Small intestine (tissue), 7 donors: Measurements from ENCODE around the gene RCOR1. TPM values are rescaled to one million over a fixed set of nuclear protein-coding genes. Genes with fewer than 3 reads are reported as not detected.
"Not testable (repeated sequence)": the region's sequence is repeated elsewhere in the genome, so short reads cannot be mapped to it uniquely, and the experiment has no call there.

Experiments used
- DNase-seq, 2 donors: peaks; one replicate each; pipeline versions ENCODE4 v3.0.0 to v3.0.0-alpha.2; 2013
- FAIRE-seq: peaks from 2 replicates; lab custom pipeline; 2012; peaks lifted over from hg19 to GRCh38; lab: Jason Lieb, UNC
- H3K27ac ChIP-seq, 3 donors: one replicate each; pipeline ENCODE4 v1.5.1; 2013; ENCODE audit warnings: low read length in 2 of 3, mild to moderate bottlenecking in 2 of 3, control low read depth in 1 of 3, inconsistent platforms in 1 of 3, low read depth in 1 of 3, moderate library complexity in 1 of 3
- H3K27me3 ChIP-seq, 3 donors: one replicate each; pipeline ENCODE4 v1.6.1; 2013; ENCODE audit warnings: low read length in 3 of 3, inconsistent platforms in 1 of 3; ENCODE audit not compliant: control insufficient read depth in 3 of 3, insufficient read depth in 3 of 3
- H3K36me3 ChIP-seq, 3 donors: one replicate each; pipeline ENCODE4 v1.6.1; 2013; ENCODE audit warnings: low read length in 3 of 3, inconsistent platforms in 1 of 3, low read depth in 1 of 3, mild to moderate bottlenecking in 1 of 3, moderate library complexity in 1 of 3; ENCODE audit not compliant: control insufficient read depth in 3 of 3, insufficient read depth in 2 of 3
- H3K4me1 ChIP-seq, 3 donors: one replicate each; pipeline ENCODE4 v1.6.1; 2013; ENCODE audit warnings: low read length in 2 of 3, inconsistent platforms in 1 of 3, low read depth in 1 of 3, mild to moderate bottlenecking in 1 of 3, moderate library complexity in 1 of 3; ENCODE audit not compliant: control insufficient read depth in 3 of 3, insufficient read depth in 2 of 3
- H3K4me3 ChIP-seq, 3 donors: one replicate each; pipeline ENCODE4 v1.5.1; 2013; ENCODE audit warnings: low read length in 3 of 3, control low read depth in 1 of 3, inconsistent platforms in 1 of 3, low read depth in 1 of 3, mild to moderate bottlenecking in 1 of 3, moderate library complexity in 1 of 3
- H3K9me3 ChIP-seq, 2 donors: one replicate each; pipeline ENCODE4 v1.6.1; 2013; ENCODE audit warnings: low read depth in 1 of 2, low read length in 1 of 2; ENCODE audit not compliant: control insufficient read depth in 2 of 2, insufficient read depth in 1 of 2
- WGBS, 3 donors: extraction: QIAGEN DNeasy Blood & Tissue Kit; methylation state at CpG; one replicate each; pipeline ENCODE4 v1.1.7; 2013; 5-methylcytosine and 5-hydroxymethylcytosine counted together
- polyA plus RNA-seq, 4 donors: library from polyadenylated mRNA; stranded (reverse) in 3 of 4; unstranded in 1 of 4; fragments of 200-250 nt in 3 of 4; fragments of 120-200 nt in 1 of 4; gene quantifications; one replicate each; pipeline versions ENCODE4 v1.2.1 to v1.2.3, GENCODE V29; 2013
- donor health status: healthy with polysubstance abuse.
- donor health status: control.
- donor health status: control.
- donor health status: Bipolar disorder and iron deficiency.
- donor health status: healthy.

Gene RCOR1
- polyA plus RNA-seq, 4 donors = 9.2 to 22.6 (median 12.3) TPM

- Histone ChIP-seq H3K27ac (peak overlapping the region in 1 of 3 donors; percentile 45), H3K36me3 (no peaks in the 10 kb centered on the region), H3K4me3 (no peak overlapping the region), H3K4me1 (peaks cover 0 to 10% (median 2%) of the 10 kb centered on the region in 3 donors), H3K27me3 (no peaks in the 10 kb centered on the region), H3K9me3 (no peaks in the 10 kb centered on the region)
- 86 to 87% (median 86%) methylated on average over 15 of the region's 15 CpGs for WGBS, 3 donors
- DNase-seq (no peak), FAIRE-seq (no peak)
Observed at GRCh38 chr14:102575160-102575845, 17.1 kb upstream of the RCOR1 start.

DNA sequence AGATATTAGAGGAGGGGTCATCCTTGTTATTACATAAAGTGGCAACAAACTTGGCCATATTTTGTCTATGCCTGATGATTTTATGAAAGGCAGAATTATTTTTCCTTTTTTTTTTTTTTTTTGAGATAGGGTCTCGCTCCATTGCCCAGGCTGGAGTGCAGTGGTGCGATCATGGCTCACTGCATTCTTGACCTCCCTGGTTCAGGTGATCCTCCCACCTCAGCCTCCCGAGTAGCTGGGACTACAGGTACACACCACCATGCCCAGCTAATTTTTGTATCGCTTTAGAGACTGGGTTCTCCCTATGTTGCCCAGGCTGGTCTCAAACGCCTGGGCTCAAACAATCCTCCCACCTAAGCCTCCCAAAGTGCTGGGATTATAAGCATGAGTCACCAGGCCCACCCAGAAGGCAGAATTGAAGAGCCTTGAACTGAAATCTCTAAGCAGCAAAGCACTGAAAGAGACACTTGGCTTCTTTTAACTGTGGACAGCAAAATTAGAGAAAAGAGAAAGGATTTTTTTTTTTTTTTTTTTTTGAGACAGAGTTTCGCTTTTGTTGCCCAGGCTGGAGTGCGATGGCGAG, 16.5 kb upstream of the RCOR1 start:
- not testable (repeated sequence) for H3K27ac ChIP-seq, H3K9me3 ChIP-seq, H3K27me3 ChIP-seq, H3K4me3 ChIP-seq, DNase-seq, H3K36me3 ChIP-seq, FAIRE-seq, H3K4me1 ChIP-seq
- 85 to 89% (median 89%) methylated on average over 7 to 8 of the region's 8 CpGs for WGBS, 3 donors

- H3K27ac ChIP-seq = no peak overlapping the region
- no peak for FAIRE-seq
- no peak for DNase-seq
- H3K4me3 ChIP-seq = no peak overlapping the region
- 79 to 83% (median 80%) methylated on average over 7 of the region's 7 CpGs for WGBS, 3 donors
- H3K4me1 ChIP-seq = peaks cover 0 to 10% (median 2%) of the 10 kb centered on the region in 3 donors
- no peaks in the 10 kb centered on the region for H3K9me3 ChIP-seq
- no peaks in the 10 kb centered on the region for H3K27me3 ChIP-seq
- peaks cover 0 to 5% (median 0%) of the 10 kb centered on the region in 3 donors for H3K36me3 ChIP-seq
Observed at GRCh38 chr14:102578821-102579220, 13.6 kb upstream of the RCOR1 start.

DNA sequence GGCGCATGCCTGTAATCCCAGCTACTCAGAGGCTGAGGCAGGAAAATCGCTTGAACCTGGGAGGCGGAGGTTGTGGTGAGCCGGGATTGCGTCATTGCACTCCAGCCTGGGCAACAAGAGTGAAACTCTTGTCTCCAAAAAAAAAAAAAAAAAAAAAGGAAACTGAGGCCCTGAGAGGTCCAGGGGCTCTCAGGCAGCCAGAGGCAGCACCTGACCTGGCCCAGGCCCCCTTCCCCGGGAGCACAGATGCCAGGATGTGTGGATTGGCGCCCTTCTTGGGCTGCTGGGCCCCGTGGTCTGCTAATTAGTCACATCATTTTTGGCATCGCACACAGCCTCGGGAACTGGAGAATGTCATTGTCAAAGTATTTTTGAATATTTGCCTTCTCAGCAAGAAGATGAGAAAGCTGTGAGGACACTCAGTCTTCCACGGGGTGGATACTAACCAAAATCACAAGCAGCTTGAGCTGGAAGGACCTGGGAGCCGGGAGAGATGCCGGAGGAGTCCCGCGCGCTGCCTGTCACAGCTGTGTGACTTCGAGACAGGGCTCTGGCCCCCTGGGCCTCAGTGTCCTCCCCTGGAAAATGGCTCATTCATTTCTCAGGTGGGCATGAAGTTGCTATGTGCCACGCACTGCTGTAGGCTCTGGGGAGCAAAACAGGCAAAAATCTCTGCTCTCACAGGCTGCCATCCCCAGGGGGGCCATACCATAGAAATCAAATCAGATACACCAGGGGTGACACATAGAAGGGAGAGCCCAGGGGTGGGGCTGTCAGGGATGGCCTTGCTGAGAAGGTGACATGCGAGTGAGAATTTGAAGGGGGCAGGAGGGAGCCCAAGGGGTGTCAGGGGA, 12.5 kb upstream of the RCOR1 start:
- no peak for FAIRE-seq
- peak overlapping the region in 1 of 3 donors; percentile 47 for H3K27ac ChIP-seq

DNA sequence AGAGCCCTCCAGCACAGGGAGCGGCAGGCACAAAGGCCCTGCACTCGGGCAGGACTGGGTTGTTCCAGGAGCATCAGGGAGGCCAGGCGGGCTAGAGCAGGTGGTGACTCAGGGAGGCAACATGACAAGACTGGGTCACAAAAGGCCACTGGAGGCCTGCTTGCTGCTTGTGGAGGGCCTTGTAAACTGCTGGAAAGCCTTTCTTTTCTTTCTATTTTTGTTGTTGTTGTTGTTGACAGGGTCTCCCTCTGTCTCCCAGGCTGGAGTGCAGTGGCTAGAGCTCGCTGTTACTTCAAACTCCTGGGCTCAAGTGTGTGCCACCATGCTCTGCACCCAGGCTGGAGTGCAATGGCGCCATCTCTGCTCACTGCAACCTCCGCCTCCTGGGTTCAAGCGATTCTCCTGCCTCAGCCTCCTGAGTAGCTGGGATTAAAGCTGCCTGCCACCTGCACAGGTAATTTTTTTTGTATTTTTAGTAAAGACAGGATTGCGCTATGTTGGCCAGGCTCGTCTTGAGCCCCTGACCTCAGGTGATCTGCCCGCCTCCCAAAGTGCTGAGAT, 11.8 kb upstream of the RCOR1 start:
- Histone ChIP-seq H3K27ac (no peak overlapping the region), H3K4me1 (peaks cover under 1 to 10% (median 5%) of the 10 kb centered on the region in 3 donors), H3K4me3 (no peak overlapping the region), H3K36me3 (peaks cover 0 to 5% (median 0%) of the 10 kb centered on the region in 3 donors), H3K27me3 (no peaks in the 10 kb centered on the region), H3K9me3 (no peaks in the 10 kb centered on the region)
- FAIRE-seq = no peak
- WGBS, 3 donors = 89 to 94% (median 93%) methylated on average over 10 of the region's 10 CpGs
- DNase-seq = no peak

More for the DNA sequence above, 12.5 kb upstream of the RCOR1 start:
- Histone ChIP-seq H3K4me1 (peaks cover 0 to 5% (median 2%) of the 10 kb centered on the region in 3 donors), H3K9me3 (no peaks in the 10 kb centered on the region), H3K4me3 (no peak overlapping the region), H3K36me3 (peaks cover 0 to 5% (median 0%) of the 10 kb centered on the region in 3 donors), H3K27me3 (no peaks in the 10 kb centered on the region)
- 70 to 88% (median 84%) methylated on average over 19 of the region's 19 CpGs for WGBS, 3 donors
- no peak for DNase-seq

GRCh38 chr14:102581193-102581592, 11.3 kb upstream of the RCOR1 start:
- 93 to 94% (median 94%) methylated on average over 10 of the region's 10 CpGs for WGBS, 3 donors
- peaks cover 0 to 5% (median 0%) of the 10 kb centered on the region in 3 donors for H3K36me3 ChIP-seq
- H3K27me3 ChIP-seq = no peaks in the 10 kb centered on the region
- H3K27ac ChIP-seq = no peak overlapping the region
- peaks cover 2 to 16% (median 5%) of the 10 kb centered on the region in 3 donors for H3K4me1 ChIP-seq
- no peaks in the 10 kb centered on the region for H3K9me3 ChIP-seq
- no peak overlapping the region for H3K4me3 ChIP-seq
- no peak for DNase-seq
- no peak for FAIRE-seq

DNA sequence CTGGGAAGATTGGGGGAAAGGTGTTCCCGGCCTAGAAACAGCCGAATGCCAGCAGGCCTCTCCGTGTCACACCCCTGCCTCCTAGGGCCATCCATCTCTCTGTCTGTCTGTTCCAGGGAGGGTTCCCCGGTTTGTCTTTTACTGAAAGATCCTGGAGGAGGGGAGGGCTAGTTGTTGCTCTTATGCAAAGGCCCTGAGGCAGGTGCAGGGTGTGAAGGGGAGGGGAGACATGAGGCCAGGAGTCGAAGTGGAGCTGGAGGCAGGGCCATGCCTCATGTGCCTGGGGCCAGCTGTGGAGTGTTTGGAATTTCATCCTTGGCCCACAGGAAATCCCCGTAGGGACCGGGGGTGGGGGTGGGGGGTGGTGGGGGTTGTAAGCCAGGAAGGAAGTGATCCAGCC, 8.7 kb upstream of the RCOR1 start:
- whole genome bisulfite sequencing, 3 donors = 60 to 68% (median 62%) methylated on average over 7 of the region's 7 CpGs

More for the DNA sequence above, 8.7 kb upstream of the RCOR1 start:
- Histone ChIP-seq H3K4me1 (peaks cover 2 to 16% (median 5%) of the 10 kb centered on the region in 3 donors), H3K9me3 (no peaks in the 10 kb centered on the region), H3K4me3 (no peak overlapping the region), H3K27ac (no peak overlapping the region), H3K36me3 (peaks cover 0 to 5% (median 0%) of the 10 kb centered on the region in 3 donors), H3K27me3 (no peaks in the 10 kb centered on the region)
- FAIRE-seq (no peak), DNase-seq (no peak)
